ENCODE results near the gene SMAP1.

Gene SMAP1

DNA sequence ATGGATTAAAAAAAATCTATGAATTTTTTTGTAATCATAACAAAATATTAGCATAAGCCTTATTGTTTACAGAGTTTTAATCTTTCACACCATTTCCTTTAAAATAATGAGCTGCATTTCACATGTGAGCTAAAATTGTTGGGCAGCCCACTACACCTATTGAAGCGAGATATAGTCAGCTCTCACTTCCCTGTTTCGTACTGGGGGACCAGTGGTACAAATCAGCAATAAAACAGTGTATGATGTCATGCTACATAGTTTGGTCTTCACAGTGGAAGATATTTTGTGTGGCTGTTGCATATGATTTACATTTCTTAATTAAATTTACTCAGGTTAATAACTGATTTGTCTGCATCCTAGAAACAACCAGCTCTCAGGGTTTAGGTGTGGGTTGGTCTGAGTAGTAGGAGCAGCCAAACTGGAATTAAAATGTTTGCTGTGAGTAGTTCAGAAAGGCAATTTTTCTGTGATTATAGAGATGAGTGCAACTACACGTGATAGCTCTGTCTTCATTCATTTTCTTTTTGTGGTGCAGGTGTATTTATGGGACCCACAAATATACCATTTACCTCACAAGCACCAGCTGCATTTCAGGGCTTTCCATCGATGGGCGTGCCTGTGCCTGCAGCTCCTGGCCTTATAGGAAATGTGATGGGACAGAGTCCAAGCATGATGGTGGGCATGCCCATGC lies 189.8 kb downstream of the SMAP1 start:
- Histone ChIP-seq H3K36me3 (ENCODE audit: control insufficient read depth in 2 of 2, insufficient read depth in 1 of 2, low read length in 2 of 2) (peaks cover 0 to 35% of the 10 kb centered on the region in 2 experiments; a peak in 1 of 3 replicates), H3K9me3 (ENCODE audit: control insufficient read depth, insufficient read depth, low read depth, low read length) (no peaks in the 10 kb centered on the region), H3K27ac (ENCODE audit: extremely low read depth, low read depth, low read length) (no peak overlapping the region), H3K4me1 (ENCODE audit: control insufficient read depth, insufficient read depth, low read length) (no peaks in the 10 kb centered on the region), H3K4me3 (ENCODE audit: low read depth, low read length) (no peak overlapping the region)
- POLR2A ChIA-PET: no interaction called here
- CTCF ChIA-PET: interaction anchor here (0.6 to 0.9 kb wide), 2 partner anchors 27 to 147 kb away, joined by 3 to 9 read pairs; no protein-coding TSS in a partner anchor
- TF ChIP-seq ZNF157 (tag by site-specific recombination; IDR thresholded peaks at IDR 0.05) (no peak), ZFP69B (tag by site-specific recombination; IDR thresholded peaks at IDR 0.05) (no peak), ZNF391 (tag by site-specific recombination; IDR thresholded peaks at IDR 0.05; ENCODE audit: borderline replicate concordance, low read depth) (no peak), ZNF596 (tag by site-specific recombination; IDR thresholded peaks at IDR 0.05) (no peak), HOXC10 (CRISPR knock-in tag; IDR thresholded peaks at IDR 0.05) (no peak), TCF7L2 (IDR thresholded peaks at IDR 0.05; ENCODE audit: borderline replicate concordance, low read depth, low read length) (no peak), SP3 (tag by site-specific recombination; IDR thresholded peaks at IDR 0.05) (no peak), ZFP37 (tag by site-specific recombination; IDR thresholded peaks at IDR 0.05) (no peak), SP7 (tag by site-specific recombination; IDR thresholded peaks at IDR 0.05) (no peak), ZNF174 (tag by site-specific recombination; IDR thresholded peaks at IDR 0.05) (no peak), ZNF785 (tag by site-specific recombination; IDR thresholded peaks at IDR 0.05) (no peak)
- TF ChIP-seq, protein P1, sequence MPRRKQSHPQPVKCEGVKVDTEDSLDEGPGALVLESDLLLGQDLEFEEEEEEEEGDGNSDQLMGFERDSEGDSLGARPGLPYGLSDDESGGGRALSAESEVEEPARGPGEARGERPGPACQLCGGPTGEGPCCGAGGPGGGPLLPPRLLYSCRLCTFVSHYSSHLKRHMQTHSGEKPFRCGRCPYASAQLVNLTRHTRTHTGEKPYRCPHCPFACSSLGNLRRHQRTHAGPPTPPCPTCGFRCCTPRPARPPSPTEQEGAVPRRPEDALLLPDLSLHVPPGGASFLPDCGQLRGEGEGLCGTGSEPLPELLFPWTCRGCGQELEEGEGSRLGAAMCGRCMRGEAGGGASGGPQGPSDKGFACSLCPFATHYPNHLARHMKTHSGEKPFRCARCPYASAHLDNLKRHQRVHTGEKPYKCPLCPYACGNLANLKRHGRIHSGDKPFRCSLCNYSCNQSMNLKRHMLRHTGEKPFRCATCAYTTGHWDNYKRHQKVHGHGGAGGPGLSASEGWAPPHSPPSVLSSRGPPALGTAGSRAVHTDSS (tag by site-specific recombination; IDR thresholded peaks at IDR 0.05): no peak
- TF ChIP-seq, protein P2, sequence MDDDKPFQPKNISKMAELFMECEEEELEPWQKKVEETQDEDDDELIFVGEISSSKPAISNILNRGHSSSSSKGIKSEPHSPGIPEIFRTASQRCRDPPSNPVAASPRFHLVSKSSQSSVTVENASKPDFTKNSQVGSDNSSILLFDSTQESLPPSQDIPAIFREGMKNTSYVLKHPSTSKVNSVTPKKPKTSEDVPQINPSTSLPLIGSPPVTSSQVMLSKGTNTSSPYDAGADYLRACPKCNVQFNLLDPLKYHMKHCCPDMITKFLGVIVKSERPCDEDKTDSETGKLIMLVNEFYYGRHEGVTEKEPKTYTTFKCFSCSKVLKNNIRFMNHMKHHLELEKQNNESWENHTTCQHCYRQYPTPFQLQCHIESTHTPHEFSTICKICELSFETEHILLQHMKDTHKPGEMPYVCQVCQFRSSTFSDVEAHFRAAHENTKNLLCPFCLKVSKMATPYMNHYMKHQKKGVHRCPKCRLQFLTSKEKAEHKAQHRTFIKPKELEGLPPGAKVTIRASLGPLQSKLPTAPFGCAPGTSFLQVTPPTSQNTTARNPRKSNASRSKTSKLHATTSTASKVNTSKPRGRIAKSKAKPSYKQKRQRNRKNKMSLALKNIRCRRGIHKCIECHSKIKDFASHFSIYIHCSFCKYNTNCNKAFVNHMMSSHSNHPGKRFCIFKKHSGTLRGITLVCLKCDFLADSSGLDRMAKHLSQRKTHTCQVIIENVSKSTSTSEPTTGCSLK (tag by site-specific recombination; IDR thresholded peaks at IDR 0.05): no peak
- TF ChIP-seq, protein P3, sequence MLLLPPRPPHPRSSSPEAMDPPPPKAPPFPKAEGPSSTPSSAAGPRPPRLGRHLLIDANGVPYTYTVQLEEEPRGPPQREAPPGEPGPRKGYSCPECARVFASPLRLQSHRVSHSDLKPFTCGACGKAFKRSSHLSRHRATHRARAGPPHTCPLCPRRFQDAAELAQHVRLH (tag by site-specific recombination; IDR thresholded peaks at IDR 0.05): no peak

DNA sequence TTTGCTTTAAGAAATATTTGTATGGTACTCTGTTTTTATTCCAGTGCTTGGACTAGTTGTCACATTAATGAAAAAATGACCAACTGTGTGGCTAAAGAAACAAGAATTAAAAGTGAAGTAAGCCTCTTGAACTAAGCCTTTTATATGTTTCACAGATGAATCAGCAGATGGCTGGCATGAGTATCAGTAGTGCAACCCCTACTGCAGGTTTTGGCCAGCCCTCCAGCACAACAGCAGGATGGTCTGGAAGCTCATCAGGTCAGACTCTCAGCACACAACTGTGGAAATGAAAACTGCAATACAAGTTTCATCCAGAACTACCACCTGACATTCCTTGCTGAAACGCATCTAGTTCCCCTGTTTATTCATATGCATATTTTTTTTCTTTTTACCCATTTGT lies 192.4 kb downstream of the SMAP1 start:
- H3K4me1 ChIP-seq (ENCODE audit: control insufficient read depth, insufficient read depth, low read length): no peaks in the 10 kb centered on the region
- H3K27ac ChIP-seq (ENCODE audit: extremely low read depth, low read depth, low read length): no peak overlapping the region
- H3K4me3 ChIP-seq (ENCODE audit: low read depth, low read length): no peak overlapping the region
- POLR2A ChIA-PET: no interaction called here
- TF ChIP-seq ZNF561 (tag by site-specific recombination; IDR thresholded peaks at IDR 0.05; ENCODE audit: borderline replicate concordance): no peak
- TF ChIP-seq ZNF16 (tag by site-specific recombination; IDR thresholded peaks at IDR 0.05; ENCODE audit: low read depth): no peak
- TF ChIP-seq ZNF544 (tag by site-specific recombination; IDR thresholded peaks at IDR 0.05): no peak
- TF ChIP-seq SP7 (tag by site-specific recombination; IDR thresholded peaks at IDR 0.05): no peak
- no peak for TF ChIP-seq ZNF23 (tag by site-specific recombination; IDR thresholded peaks at IDR 0.05; ENCODE audit: borderline replicate concordance)
- TF ChIP-seq ZNF239 (tag by site-specific recombination; IDR thresholded peaks at IDR 0.05): no peak
- TF ChIP-seq ZBTB1 (tag by site-specific recombination; IDR thresholded peaks at IDR 0.05): no peak
- TF ChIP-seq ZNF133 (tag by site-specific recombination; IDR thresholded peaks at IDR 0.05): no peak
- TF ChIP-seq ZNF2 (tag by site-specific recombination; IDR thresholded peaks at IDR 0.05): no peak
- TF ChIP-seq ZNF155 (tag by site-specific recombination; IDR thresholded peaks at IDR 0.05): no peak
- no peak for TF ChIP-seq EGR2 (tag by site-specific recombination; IDR thresholded peaks at IDR 0.05; ENCODE audit: low read depth)
- TF ChIP-seq ZNF677 (tag by site-specific recombination; IDR thresholded peaks at IDR 0.05): no peak
- TF ChIP-seq ZNF548 (tag by site-specific recombination; IDR thresholded peaks at IDR 0.05): no peak
- TF ChIP-seq ZNF776 (tag by site-specific recombination; IDR thresholded peaks at IDR 0.05; ENCODE audit: borderline replicate concordance): no peak
- TF ChIP-seq, protein P4, sequence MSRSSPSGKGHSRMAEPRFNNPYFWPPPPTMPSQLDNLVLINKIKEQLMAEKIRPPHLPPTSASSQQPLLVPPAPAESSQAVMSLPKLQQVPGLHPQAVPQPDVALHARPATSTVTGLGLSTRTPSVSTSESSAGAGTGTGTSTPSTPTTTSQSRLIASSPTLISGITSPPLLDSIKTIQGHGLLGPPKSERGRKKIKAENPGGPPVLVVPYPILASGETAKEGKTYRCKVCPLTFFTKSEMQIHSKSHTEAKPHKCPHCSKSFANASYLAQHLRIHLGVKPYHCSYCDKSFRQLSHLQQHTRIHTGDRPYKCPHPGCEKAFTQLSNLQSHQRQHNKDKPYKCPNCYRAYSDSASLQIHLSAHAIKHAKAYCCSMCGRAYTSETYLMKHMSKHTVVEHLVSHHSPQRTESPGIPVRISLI (tag by site-specific recombination; IDR thresholded peaks at IDR 0.05): no peak
- no peak for TF ChIP-seq ZNF140 (tag by site-specific recombination; IDR thresholded peaks at IDR 0.05)
- TF ChIP-seq ZNF529 (tag by site-specific recombination; IDR thresholded peaks at IDR 0.05; ENCODE audit: insufficient replicate concordance): no peak
- TF ChIP-seq ZNF555 (tag by site-specific recombination; conservative IDR thresholded peaks at IDR 0.05): no peak
- no peak for TF ChIP-seq SP3 (tag by site-specific recombination; IDR thresholded peaks at IDR 0.05)
- CTCF ChIA-PET: interaction anchor here (0.7 kb wide), 1 partner anchor 24 kb away, joined by 4 read pairs; no protein-coding TSS in a partner anchor
- no peaks in the 10 kb centered on the region for H3K9me3 ChIP-seq (ENCODE audit: control insufficient read depth, insufficient read depth, low read depth, low read length)
- peaks cover 0 to 32% of the 10 kb centered on the region in 2 experiments; a peak in 1 of 3 replicates for H3K36me3 ChIP-seq (ENCODE audit: control insufficient read depth in 2 of 2, insufficient read depth in 1 of 2, low read length in 2 of 2)
